Measurements from ENCODE around the gene TADA2A.

DNA sequence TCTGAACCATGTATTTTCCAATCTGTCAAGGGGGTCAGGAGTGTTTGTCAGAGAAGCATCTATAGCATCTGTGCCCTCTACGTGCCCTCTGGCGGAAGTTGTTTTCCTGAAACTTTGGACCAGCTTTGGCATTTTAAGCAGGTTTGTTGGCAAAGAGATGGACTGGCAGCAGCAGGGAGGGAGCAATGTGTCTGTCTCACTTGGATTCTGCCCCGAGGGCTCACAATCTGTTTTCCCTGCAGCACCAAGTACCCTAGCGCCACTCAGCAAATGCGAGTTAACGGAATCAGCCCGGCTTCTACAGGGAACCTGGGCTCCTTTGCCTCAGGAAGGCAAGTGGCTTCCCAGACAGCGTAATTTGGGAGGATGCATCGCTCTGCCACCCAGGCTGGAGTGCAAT, 100.4 kb downstream of the TADA2A start:
- no peak for TF ChIP-seq HDAC2 (IDR thresholded peaks at IDR 0.05; ENCODE audit: borderline replicate concordance in 1 of 2, low read depth in 2 of 2, low read length in 2 of 2)
- TF ChIP-seq, protein P1, sequence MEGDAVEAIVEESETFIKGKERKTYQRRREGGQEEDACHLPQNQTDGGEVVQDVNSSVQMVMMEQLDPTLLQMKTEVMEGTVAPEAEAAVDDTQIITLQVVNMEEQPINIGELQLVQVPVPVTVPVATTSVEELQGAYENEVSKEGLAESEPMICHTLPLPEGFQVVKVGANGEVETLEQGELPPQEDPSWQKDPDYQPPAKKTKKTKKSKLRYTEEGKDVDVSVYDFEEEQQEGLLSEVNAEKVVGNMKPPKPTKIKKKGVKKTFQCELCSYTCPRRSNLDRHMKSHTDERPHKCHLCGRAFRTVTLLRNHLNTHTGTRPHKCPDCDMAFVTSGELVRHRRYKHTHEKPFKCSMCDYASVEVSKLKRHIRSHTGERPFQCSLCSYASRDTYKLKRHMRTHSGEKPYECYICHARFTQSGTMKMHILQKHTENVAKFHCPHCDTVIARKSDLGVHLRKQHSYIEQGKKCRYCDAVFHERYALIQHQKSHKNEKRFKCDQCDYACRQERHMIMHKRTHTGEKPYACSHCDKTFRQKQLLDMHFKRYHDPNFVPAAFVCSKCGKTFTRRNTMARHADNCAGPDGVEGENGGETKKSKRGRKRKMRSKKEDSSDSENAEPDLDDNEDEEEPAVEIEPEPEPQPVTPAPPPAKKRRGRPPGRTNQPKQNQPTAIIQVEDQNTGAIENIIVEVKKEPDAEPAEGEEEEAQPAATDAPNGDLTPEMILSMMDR (IDR thresholded peaks at IDR 0.05; ENCODE audit: control extremely low read depth in 1 of 3, insufficient read depth in 1 of 3, low read depth in 1 of 3, low read length in 3 of 3), result no peak
